ENCODE measurements around the gene PGAP2.

DNA sequence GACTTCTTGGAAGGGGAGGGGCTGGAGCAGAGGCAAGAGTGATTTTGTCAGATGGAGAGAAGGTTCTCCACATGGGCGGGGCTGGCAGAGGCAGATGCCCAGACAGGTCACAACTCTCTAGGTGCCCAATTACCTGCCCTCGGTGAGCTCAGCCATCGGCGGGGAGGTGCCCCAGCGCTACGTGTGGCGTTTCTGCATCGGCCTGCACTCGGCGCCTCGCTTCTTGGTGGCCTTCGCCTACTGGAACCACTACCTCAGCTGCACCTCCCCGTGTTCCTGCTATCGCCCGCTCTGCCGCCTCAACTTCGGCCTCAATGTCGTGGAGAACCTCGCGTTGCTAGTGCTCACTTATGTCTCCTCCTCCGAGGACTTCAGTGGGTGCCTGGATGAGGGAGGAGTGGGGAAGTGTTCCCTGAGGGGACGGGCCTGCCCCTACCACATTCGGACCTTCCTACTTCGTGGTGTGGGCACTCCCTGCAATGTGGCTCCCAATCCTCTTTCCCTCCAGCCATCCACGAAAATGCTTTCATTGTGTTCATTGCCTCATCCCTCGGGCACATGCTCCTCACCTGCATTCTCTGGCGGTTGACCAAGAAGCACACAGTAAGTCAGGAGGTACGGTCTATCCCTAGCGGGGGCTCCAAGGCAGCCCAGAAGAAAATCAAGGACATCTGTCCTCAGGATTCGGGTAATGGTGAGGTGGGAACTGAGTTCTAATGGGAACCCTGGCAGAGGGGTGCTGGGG, 15.6 kb downstream of the PGAP2 start:
- no peak for TF ChIP-seq EZH2 (IDR thresholded peaks at IDR 0.05; ENCODE audit: insufficient read depth, low read length)
- TF ChIP-seq, protein P1, sequence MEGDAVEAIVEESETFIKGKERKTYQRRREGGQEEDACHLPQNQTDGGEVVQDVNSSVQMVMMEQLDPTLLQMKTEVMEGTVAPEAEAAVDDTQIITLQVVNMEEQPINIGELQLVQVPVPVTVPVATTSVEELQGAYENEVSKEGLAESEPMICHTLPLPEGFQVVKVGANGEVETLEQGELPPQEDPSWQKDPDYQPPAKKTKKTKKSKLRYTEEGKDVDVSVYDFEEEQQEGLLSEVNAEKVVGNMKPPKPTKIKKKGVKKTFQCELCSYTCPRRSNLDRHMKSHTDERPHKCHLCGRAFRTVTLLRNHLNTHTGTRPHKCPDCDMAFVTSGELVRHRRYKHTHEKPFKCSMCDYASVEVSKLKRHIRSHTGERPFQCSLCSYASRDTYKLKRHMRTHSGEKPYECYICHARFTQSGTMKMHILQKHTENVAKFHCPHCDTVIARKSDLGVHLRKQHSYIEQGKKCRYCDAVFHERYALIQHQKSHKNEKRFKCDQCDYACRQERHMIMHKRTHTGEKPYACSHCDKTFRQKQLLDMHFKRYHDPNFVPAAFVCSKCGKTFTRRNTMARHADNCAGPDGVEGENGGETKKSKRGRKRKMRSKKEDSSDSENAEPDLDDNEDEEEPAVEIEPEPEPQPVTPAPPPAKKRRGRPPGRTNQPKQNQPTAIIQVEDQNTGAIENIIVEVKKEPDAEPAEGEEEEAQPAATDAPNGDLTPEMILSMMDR (IDR thresholded peaks at IDR 0.05; ENCODE audit: insufficient read depth, low read depth, low read length): no peak

Data from astrocyte (in vitro differentiated cells and primary cell).